Heart right ventricle (tissue), 16 donors: ENCODE measurements around the gene SIGLEC7. TPM values are rescaled to one million over a fixed set of nuclear protein-coding genes. Genes with fewer than 3 reads are reported as not detected.
A peak's percentile ranks its signal among the peaks of the same experiment; 100 is the strongest.
"Not testable (repeated sequence)": the region's sequence is repeated elsewhere in the genome, so short reads cannot be mapped to it uniquely, and the experiment has no call there.

Source experiments
- ATAC-seq, 8 donors: fragments of 200-7000 bp; cut with Tn5 transposase; one replicate each; pipeline ENCODE4 v1.9.1; 2020; ENCODE audit warnings: mild to moderate bottlenecking in 8 of 8, moderate library complexity in 8 of 8, moderate number of reproducible peaks in 1 of 8
- DNase-seq, 2 donors: peaks; one replicate each; pipeline ENCODE4 v3.0.0-alpha.2; 2020
- H3K27ac ChIP-seq, 10 donors: fragments of 200-600 bp; sonication (generic) in 2 of 10; one replicate each; pipeline versions ENCODE4 v1.5.0 to v1.8.0; 2020 to 2022; ENCODE audit warnings: mild to moderate bottlenecking in 3 of 10
- H3K27me3 ChIP-seq, 7 donors: fragments of 200-600 bp; one replicate each; pipeline ENCODE4 v1.8.0; 2021 to 2022; ENCODE audit warnings: mild to moderate bottlenecking in 2 of 7
- H3K36me3 ChIP-seq, 9 donors: fragments of 200-600 bp; sonication (generic) in 1 of 9; one replicate each; pipeline versions ENCODE4 v1.5.0 to v1.8.0; 2020 to 2022; ENCODE audit warnings: mild to moderate bottlenecking in 2 of 9
- H3K4me1 ChIP-seq, 9 donors: fragments of 200-600 bp; sonication (generic) in 1 of 9; one replicate each; pipeline versions ENCODE4 v1.5.0 to v1.8.0; 2020 to 2022; ENCODE audit warnings: mild to moderate bottlenecking in 4 of 9
- H3K4me3 ChIP-seq, 10 donors: fragments of 200-600 bp; sonication (generic) in 2 of 10; one replicate each; pipeline versions ENCODE4 v1.5.0 to v1.8.0; 2020 to 2022; ENCODE audit warnings: mild to moderate bottlenecking in 7 of 10, moderate library complexity in 2 of 10
- H3K9me3 ChIP-seq, 11 donors: fragments of 200-600 bp in 10 of 11; sonication (generic) in 2 of 11; one replicate each; pipeline versions ENCODE4 v1.5.0 to v1.8.0; 2013 to 2022; ENCODE audit warnings: mild to moderate bottlenecking in 2 of 11, control low read depth in 1 of 11, moderate library complexity in 1 of 11
- CTCF ChIP-seq, 9 donors: fragments of 200-600 bp; sonication (generic) in 2 of 9; IDR thresholded peaks; one replicate each; pipeline versions ENCODE4 v1.5.0 to v1.8.0; 2021 to 2022; ENCODE audit warnings: antibody characterized with exemption in 9 of 9, mild to moderate bottlenecking in 5 of 9, moderate library complexity in 1 of 9
- WGBS, 2 donors: extraction: QIAGEN DNeasy Blood & Tissue Kit; methylation state at CpG; one replicate each; pipeline ENCODE4 v1.1.7; 2013; ENCODE audit warnings: inconsistent platforms in 1 of 2; 5-methylcytosine and 5-hydroxymethylcytosine counted together
- intact Hi-C, 10 donors: fragments of 100-400 bp; cut with DNase I; formaldehyde crosslinking; loops; one replicate each; pipeline versions ENCODE4 v1.11.1 to v1.14.2; 2022
- polyA plus RNA-seq, 2 donors: library from polyadenylated mRNA; stranded (reverse); fragments of 200-250 nt; gene quantifications; one replicate each; pipeline ENCODE4 v1.2.3, GENCODE V29; 2013
- total RNA-seq, 10 donors: library from RNA; stranded (reverse); fragmentation: NEBNext Ultra II Directional in 3 of 10; extraction: Animal tissue kit (Norgen Biotek cat#: 25700) in 3 of 10; gene quantifications; one replicate each; pipeline versions ENCODE4 v1.2.1 to v1.2.4, GENCODE V29; 2021 to 2023
- donor health status: Arrhythmogenic right ventricular cardiomyopathy.
- donor health status: ischemic (EF 13 %, LVEDD 7.1; RV severe dilation, severe dysfunction).
- donor health status: healthy with polysubstance abuse.
- donor health status: DM: no; HTN: yes; CAD: no.
- donor health status: DM: no; HTN: no; CAD: no.
- donor health status: ischemic (EF 25% LVEDD 6.9; RV normal size, moderate dysfunction).
- donor health status: ischemic (EF 25% LVEDD 5.7; RV mildly dilated, moderate dysfunction).
- donor health status: healthy.
- donor health status: DM: yes; HTN: yes; CAD: no.
- donor health status: Ischemic cardiomyopathy.
- donor health status: ischemic (EF 35%, LVEDD 5.7; RV mildly dilated, moderate dysfunction).
- donor health status: nonischemic (EF 11% LVEDD 7.7; RV severe dilation, severe dysfunction).
- donor health status: DM: yes; HTN: yes; CAD: no.
- donor health status: PGD.
- donor health status: ischemic (EF 29% LVEDD 5.4; RV normal size, mild dysfunction).
- donor health status: nonischemic (EF 23%, LVEDD 6.1; RV moderate dilation, normal function).

SIGLEC7 gene
- total and polyA plus RNA-seq, 12 donors: 0.15 to 2.9 (median 0.65) TPM; not detected in 2

DNA sequence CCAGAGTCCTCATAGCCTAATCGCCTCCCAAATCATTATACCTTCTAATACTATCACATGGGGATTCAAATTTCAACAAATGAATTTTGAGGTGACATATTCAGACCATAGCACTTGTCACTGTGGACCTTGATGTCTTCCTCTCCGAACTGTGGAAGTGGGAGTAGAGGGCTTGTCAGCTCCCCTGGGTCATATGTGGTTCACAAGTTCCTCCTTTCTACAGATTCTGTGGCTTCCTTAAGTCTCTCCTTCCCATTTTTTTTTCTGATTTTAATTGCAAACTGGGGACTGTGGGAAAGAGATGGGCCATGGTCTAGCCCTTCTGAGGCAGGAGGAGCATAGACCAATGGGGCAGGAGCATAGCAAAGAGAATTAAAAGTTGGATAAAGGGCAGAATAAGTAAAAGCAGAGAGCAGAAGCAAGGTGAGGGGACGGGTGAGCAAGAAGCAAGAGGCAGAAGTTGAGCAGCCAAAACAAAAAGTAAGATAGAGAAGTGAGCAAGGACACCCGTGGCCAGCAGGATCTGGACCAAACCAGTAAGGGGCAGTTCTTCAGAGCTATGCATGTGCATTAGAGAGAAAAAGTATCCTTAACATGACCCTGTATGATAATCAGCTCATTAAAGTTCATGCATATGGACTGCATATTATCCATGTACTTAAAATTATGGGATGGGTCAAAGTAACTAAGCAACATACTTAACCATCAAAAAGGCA lies 2.6 kb upstream of the SIGLEC7 start:
- DNase-seq: no peak
- TF ChIP-seq CTCF (IDR thresholded peaks at IDR 0.05): no peak
- Histone ChIP-seq H3K36me3 (no peaks in the 10 kb centered on the region), H3K9me3 (peaks cover 0 to 11% (median 0%) of the 10 kb centered on the region in 11 donors), H3K27ac (peak overlapping the region in 4 of 10 donors; percentile 16 to 93 (median 36)), H3K27me3 (peaks cover 0 to 49% (median 11%) of the 10 kb centered on the region in 7 donors), H3K4me1 (peaks cover 0 to 94% (median 0%) of the 10 kb centered on the region in 9 donors), H3K4me3 (no peak overlapping the region)
- 56 to 62% methylated on average over 4 of the region's 4 CpGs for WGBS, 2 donors
- intact Hi-C loops: no loop called here
- ATAC-seq: peak in 4 of 8 donors; percentile 19 to 59 (median 33)

DNA sequence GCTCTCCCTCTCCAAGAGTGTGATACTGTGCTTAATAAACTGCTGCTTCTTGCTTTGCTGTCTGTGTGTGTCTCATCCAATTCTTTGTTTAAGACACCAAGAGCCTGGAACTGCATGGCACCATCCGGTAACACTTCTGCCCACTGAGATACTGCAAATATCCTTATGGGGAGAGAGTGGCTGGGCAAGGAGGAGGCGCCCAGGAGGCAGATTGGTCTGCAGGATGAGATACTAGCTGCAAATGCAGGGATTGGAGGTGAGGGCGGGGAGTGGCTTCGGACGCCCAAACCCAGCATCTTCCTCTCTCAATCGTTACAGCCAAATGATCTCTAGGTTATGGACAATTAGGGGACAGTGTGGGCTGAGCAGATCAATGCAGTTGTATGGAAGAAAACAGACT lies 1.7 kb upstream of the SIGLEC7 start:
- 31 to 46% methylated on average over 6 of the region's 6 CpGs for WGBS, 2 donors
- peaks cover 0 to 89% (median 0%) of the 10 kb centered on the region in 9 donors for H3K4me1 ChIP-seq

GRCh38 chr19:51141181-51141580 lies 920 bp upstream of the SIGLEC7 start:
- DNase-seq (no peak), ATAC-seq (no peak)
- H3K36me3 ChIP-seq: no peaks in the 10 kb centered on the region
- H3K9me3 ChIP-seq: no peaks in the 10 kb centered on the region
- 72 to 81% methylated on average over 6 of the region's 6 CpGs for WGBS, 2 donors
- peaks cover 0 to 81% (median 0%) of the 10 kb centered on the region in 9 donors for H3K4me1 ChIP-seq
- no peak overlapping the region for H3K4me3 ChIP-seq
- intact Hi-C loops: no loop called here
- no peak for TF ChIP-seq CTCF (IDR thresholded peaks at IDR 0.05)
- peak overlapping the region in 1 of 10 donors; percentile 93 for H3K27ac ChIP-seq
- H3K27me3 ChIP-seq: peaks cover 0 to 54% (median 11%) of the 10 kb centered on the region in 7 donors

More for the DNA sequence above, 1.7 kb upstream of the SIGLEC7 start:
- ATAC-seq (no peak), DNase-seq (no peak)
- no peak for TF ChIP-seq CTCF (IDR thresholded peaks at IDR 0.05)
- Histone ChIP-seq H3K9me3 (peaks cover 0 to 3% (median 0%) of the 10 kb centered on the region in 11 donors), H3K36me3 (no peaks in the 10 kb centered on the region), H3K27me3 (peaks cover 0 to 54% (median 11%) of the 10 kb centered on the region in 7 donors), H3K27ac (peak overlapping the region in 1 of 10 donors; percentile 93), H3K4me3 (no peak overlapping the region)
- intact Hi-C loops: no loop called here

DNA sequence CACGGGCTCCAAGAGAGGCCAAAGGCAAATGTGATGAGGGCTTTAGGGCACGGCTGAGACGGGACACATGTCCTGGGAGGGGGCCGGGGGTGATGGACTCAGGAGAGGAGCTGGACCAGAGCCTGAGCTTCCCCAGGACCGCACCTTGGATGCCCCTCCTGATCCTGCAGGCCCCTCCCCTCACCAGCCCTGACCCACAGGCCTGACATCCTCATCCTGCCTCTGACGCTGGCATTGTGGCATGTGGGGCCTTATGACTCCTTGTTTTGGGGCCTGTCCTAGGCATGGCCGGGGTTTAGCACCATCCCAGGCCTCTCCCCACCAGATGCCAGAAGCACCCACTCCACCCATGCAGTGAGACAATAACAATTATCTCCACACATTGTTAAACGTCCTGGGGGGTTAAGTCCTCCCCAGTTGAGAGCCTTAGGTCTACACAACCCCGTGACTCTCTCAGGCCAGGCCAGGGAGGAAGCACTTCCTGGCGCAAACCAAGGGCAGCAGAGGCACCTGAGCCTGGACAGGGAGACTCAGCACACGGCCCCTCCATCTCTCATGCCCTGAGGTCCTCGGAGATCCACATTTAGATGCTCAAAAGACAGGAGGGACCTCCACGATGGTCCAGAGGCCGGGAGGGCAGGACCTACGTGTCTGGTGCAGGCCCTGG lies 841 bp downstream of the SIGLEC7 start:
- Histone ChIP-seq H3K4me1 (peaks cover 0 to 70% (median 0%) of the 10 kb centered on the region in 9 donors), H3K27me3 (peaks cover 0 to 42% (median 11%) of the 10 kb centered on the region in 7 donors), H3K4me3 (peak overlapping the region in 1 of 10 donors; percentile 24), H3K27ac (peak overlapping the region in 2 of 10 donors; percentile 14 to 93)
- peak in 1 of 8 donors; percentile 18 for ATAC-seq
- H3K36me3 ChIP-seq, DNase-seq, intact Hi-C loops, H3K9me3 ChIP-seq: not testable (repeated sequence)
- 74 to 76% methylated on average over 13 to 14 of the region's 15 CpGs for WGBS, 2 donors
